BLaER1 treated with 17β-estradiol and CSF1 and Interleukin-3, amounts not matched to agents 10 nM and 100 nM (cell line): ENCODE measurements around the gene NBEAL1.
"Not testable (repeated sequence)": the region's sequence is repeated elsewhere in the genome, so short reads cannot be mapped to it uniquely, and the experiment has no call there.

Experiments
- H3K27ac ChIP-seq, 11 experiments: shearing (Covaris generic); formaldehyde crosslinking; 2 replicates each; pipeline ENCODE4 v1.8.1; 2022
- H3K27me3 ChIP-seq, 11 experiments: shearing (Covaris generic); formaldehyde crosslinking; 2 replicates each; pipeline ENCODE4 v1.8.1; 2022
- H3K36me3 ChIP-seq, 11 experiments: shearing (Covaris generic); formaldehyde crosslinking; 2 replicates each; pipeline ENCODE4 v1.8.1; 2022
- H3K4me1 ChIP-seq, 10 experiments: shearing (Covaris generic); formaldehyde crosslinking; 2 replicates each; pipeline ENCODE4 v1.8.1; 2022
- H3K4me2 ChIP-seq, 11 experiments: shearing (Covaris generic); formaldehyde crosslinking; 2 replicates each; pipeline ENCODE4 v1.8.1; 2022
- H3K4me3 ChIP-seq, 10 experiments: shearing (Covaris generic); formaldehyde crosslinking; 2 replicates each; pipeline ENCODE4 v1.8.1; 2022
- H3K9ac ChIP-seq, 11 experiments: shearing (Covaris generic); formaldehyde crosslinking; 2 replicates each; pipeline ENCODE4 v1.8.1; 2022
- H3K9me3 ChIP-seq, 11 experiments: shearing (Covaris generic); formaldehyde crosslinking; replicated peaks in 1 of 11; 2 replicates each; pipeline ENCODE4 v1.8.1; 2022
- H4K20me1 ChIP-seq, 11 experiments: shearing (Covaris generic); formaldehyde crosslinking; 2 replicates each; pipeline ENCODE4 v1.8.1; 2022
- Cebpa-rat ChIP-seq, 11 experiments: shearing (Covaris generic); IDR thresholded peaks; 2 replicates each; pipeline ENCODE4 v1.8.1; 2022

Gene NBEAL1

GRCh38 chr2:203045867-203046266 lies 31.2 kb downstream of the NBEAL1 start:
- H3K27me3 ChIP-seq, result no peaks in the 10 kb centered on the region
- no peaks in the 10 kb centered on the region for H3K4me1 ChIP-seq
- no peak overlapping the region for H3K4me2 ChIP-seq
- 0 out of 22 replicates have a peak, but pooled peaks cover 0 to 3% (median 0%) of the 10 kb centered on the region in 11 experiments for H3K9me3 ChIP-seq
- no peak overlapping the region for H3K9ac ChIP-seq
- no peak for TF ChIP-seq Cebpa-rat (IDR thresholded peaks at IDR 0.05)
- no peak overlapping the region for H3K4me3 ChIP-seq
- no peaks in the 10 kb centered on the region for H4K20me1 ChIP-seq
- no peak overlapping the region for H3K27ac ChIP-seq
- H3K36me3 ChIP-seq, result peaks cover 0 to 78% (median 0%) of the 10 kb centered on the region in 11 experiments; a peak in 9 of 22 replicates

- no peak for TF ChIP-seq Cebpa-rat (IDR thresholded peaks at IDR 0.05)
- Histone ChIP-seq H3K4me2 (no peak overlapping the region), H3K36me3 (peaks cover 0 to 66% (median 0%) of the 10 kb centered on the region in 11 experiments; a peak in 8 of 22 replicates), H3K4me3 (no peak overlapping the region), H3K27me3 (no peaks in the 10 kb centered on the region), H3K4me1 (no peaks in the 10 kb centered on the region), H3K27ac (no peak overlapping the region), H3K9me3 (no peaks in the 10 kb centered on the region), H4K20me1 (no peaks in the 10 kb centered on the region), H3K9ac (no peak overlapping the region)
These were observed 37.9 kb downstream of the NBEAL1 start for GRCh38 chr2:203052539-203052938.

- Histone ChIP-seq H3K4me1 (peaks cover 0 to 7% (median 0%) of the 10 kb centered on the region in 10 experiments; a peak in 3 of 20 replicates), H4K20me1 (no peaks in the 10 kb centered on the region), H3K27me3 (no peaks in the 10 kb centered on the region), H3K4me3 (no peak overlapping the region), H3K9me3 (no peaks in the 10 kb centered on the region), H3K4me2 (peak overlapping the region in 2 of 11 experiments; percentile 30 to 41; a peak in 2 of 22 replicates), H3K9ac (0 out of 22 replicates have a peak overlapping the region, but pooled peaks of 1 of the 11 experiments have one; percentile 34), H3K36me3 (peaks cover 0 to 60% (median 4%) of the 10 kb centered on the region in 11 experiments; a peak in 10 of 22 replicates), H3K27ac (0 out of 22 replicates have a peak overlapping the region, but pooled peaks of 1 of the 11 experiments have one; percentile 16)
- TF ChIP-seq Cebpa-rat (IDR thresholded peaks at IDR 0.05), result no peak
These were observed 45.0 kb downstream of the NBEAL1 start for GRCh38 chr2:203059567-203060240.

GRCh38 chr2:203061346-203061745 lies 46.7 kb downstream of the NBEAL1 start:
- H3K4me1 ChIP-seq, result peaks cover 0 to 7% (median 0%) of the 10 kb centered on the region in 10 experiments; a peak in 3 of 20 replicates
- H3K27ac ChIP-seq, result no peak overlapping the region
- no peaks in the 10 kb centered on the region for H4K20me1 ChIP-seq
- TF ChIP-seq Cebpa-rat (IDR thresholded peaks at IDR 0.05), result no peak
- no peak overlapping the region for H3K4me2 ChIP-seq
- H3K36me3 ChIP-seq, result peaks cover 0 to 67% (median 6%) of the 10 kb centered on the region in 11 experiments; a peak in 10 of 22 replicates
- peaks cover 0 to 13% (median under 1%) of the 10 kb centered on the region in 11 experiments; a peak in 11 of 22 replicates for H3K9me3 ChIP-seq
- no peaks in the 10 kb centered on the region for H3K27me3 ChIP-seq
- no peak overlapping the region for H3K9ac ChIP-seq
- H3K4me3 ChIP-seq, result no peak overlapping the region

GRCh38 chr2:203062126-203062525 lies 47.5 kb downstream of the NBEAL1 start:
- H3K9ac ChIP-seq, result no peak overlapping the region
- H3K36me3 ChIP-seq, result peaks cover 0 to 73% (median 6%) of the 10 kb centered on the region in 11 experiments; a peak in 12 of 22 replicates
- no peak overlapping the region for H3K27ac ChIP-seq
- peaks cover 5 to 20% (median 7%) of the 10 kb centered on the region in 11 experiments for H3K9me3 ChIP-seq
- H3K4me1 ChIP-seq, result peaks cover 0 to 7% (median 0%) of the 10 kb centered on the region in 10 experiments; a peak in 3 of 20 replicates
- no peak for TF ChIP-seq Cebpa-rat (IDR thresholded peaks at IDR 0.05)
- no peaks in the 10 kb centered on the region for H4K20me1 ChIP-seq
- no peak overlapping the region for H3K4me2 ChIP-seq
- no peaks in the 10 kb centered on the region for H3K27me3 ChIP-seq
- H3K4me3 ChIP-seq, result no peak overlapping the region

- not testable (repeated sequence) for H3K27ac ChIP-seq, H3K4me2 ChIP-seq, H3K27me3 ChIP-seq, H3K4me3 ChIP-seq, H3K9ac ChIP-seq, H3K4me1 ChIP-seq, H4K20me1 ChIP-seq
- Histone ChIP-seq H3K9me3 (peaks cover 5 to 20% (median 9%) of the 10 kb centered on the region in 11 experiments), H3K36me3 (peaks cover 0 to 69% (median 6%) of the 10 kb centered on the region in 11 experiments; a peak in 13 of 22 replicates)
These were observed 51.9 kb downstream of the NBEAL1 start for GRCh38 chr2:203066519-203067091.

GRCh38 chr2:203070701-203071100 lies 56.0 kb downstream of the NBEAL1 start:
- no peak overlapping the region for H3K9ac ChIP-seq
- 0 out of 20 replicates have a peak, but pooled peaks cover 0 to 5% (median 0%) of the 10 kb centered on the region in 10 experiments for H3K4me1 ChIP-seq
- H3K9me3 ChIP-seq, result peaks cover 5 to 28% (median 20%) of the 10 kb centered on the region in 11 experiments
- no peak overlapping the region for H3K4me3 ChIP-seq
- H3K27me3 ChIP-seq, result no peaks in the 10 kb centered on the region
- peaks cover 0 to 67% (median 0%) of the 10 kb centered on the region in 11 experiments; a peak in 11 of 22 replicates for H3K36me3 ChIP-seq
- H3K27ac ChIP-seq, result no peak overlapping the region
- no peak for TF ChIP-seq Cebpa-rat (IDR thresholded peaks at IDR 0.05)
- H4K20me1 ChIP-seq, result no peaks in the 10 kb centered on the region
- no peak overlapping the region for H3K4me2 ChIP-seq

- Histone ChIP-seq H3K27ac (no peak overlapping the region), H3K4me2 (no peak overlapping the region), H3K4me3 (no peak overlapping the region), H3K9me3 (peaks cover 5 to 27% (median 20%) of the 10 kb centered on the region in 11 experiments), H3K36me3 (peaks cover 0 to 69% (median 0%) of the 10 kb centered on the region in 11 experiments; a peak in 11 of 22 replicates), H3K27me3 (no peaks in the 10 kb centered on the region), H3K9ac (no peak overlapping the region), H4K20me1 (no peaks in the 10 kb centered on the region), H3K4me1 (0 out of 20 replicates have a peak, but pooled peaks cover 0 to 5% (median 0%) of the 10 kb centered on the region in 10 experiments)
- TF ChIP-seq Cebpa-rat (IDR thresholded peaks at IDR 0.05), result no peak
These were observed 56.5 kb downstream of the NBEAL1 start for GRCh38 chr2:203071148-203071547.

GRCh38 chr2:203072371-203072770 lies 57.7 kb downstream of the NBEAL1 start:
- Histone ChIP-seq H3K9ac (no peak overlapping the region), H3K4me3 (no peak overlapping the region), H3K36me3 (peaks cover 0 to 65% (median 0%) of the 10 kb centered on the region in 11 experiments; a peak in 7 of 22 replicates), H3K27me3 (no peaks in the 10 kb centered on the region), H3K27ac (no peak overlapping the region), H4K20me1 (no peaks in the 10 kb centered on the region), H3K9me3 (peaks cover 0 to 18% (median 12%) of the 10 kb centered on the region in 11 experiments; a peak in 15 of 22 replicates), H3K4me2 (no peak overlapping the region), H3K4me1 (0 out of 20 replicates have a peak, but pooled peaks cover 0 to 5% (median 0%) of the 10 kb centered on the region in 10 experiments)
- TF ChIP-seq Cebpa-rat (IDR thresholded peaks at IDR 0.05), result no peak
